Lower leg skin (tissue), 4 donors: ENCODE results near the gene MBNL2. TPM values are rescaled to one million over a fixed set of nuclear protein-coding genes. Genes with fewer than 3 reads are reported as not detected.

Experiments used
- DNase-seq, 2 donors: peaks; one replicate each; pipeline ENCODE4 v3.0.0-alpha.2; 2019; ENCODE audit warnings: low spot score in 2 of 2
- H3K4me3 ChIP-seq: fragments of 200-600 bp; sonication (generic); 2 replicates; pipeline ENCODE4 v1.5.1; 2017; ENCODE audit warnings: mild to moderate bottlenecking, low read depth; ENCODE audit not compliant: poor library complexity, severe bottlenecking
- POLR2A ChIP-seq, 2 donors: fragments of 450-650 bp; IDR thresholded peaks; one replicate each; pipeline ENCODE4 v1.6.1; 2016 to 2017; ENCODE audit warnings: antibody characterized with exemption in 2 of 2, mild to moderate bottlenecking in 1 of 2, moderate library complexity in 1 of 2
- WGBS, 2 donors: methylation state at CpG; one replicate each; pipeline ENCODE4 v1.1.5; 2018; 5-methylcytosine and 5-hydroxymethylcytosine counted together
- intact Hi-C: fragments of 100-400 bp; cut with DNase I; formaldehyde crosslinking; loops from one replicate; pipeline ENCODE4 v1.15.0; 2023; ENCODE audit warnings: low total_unique reads
- total RNA-seq, 4 donors: library from RNA; depleted of rRNA; stranded (reverse); fragments of >200 nt; gene quantifications; one replicate each; pipeline ENCODE4 v1.1.0, GENCODE V29; 2016
- TF ChIP-seq, protein P1 (sequence below), 3 donors: fragments of 450-650 bp; IDR thresholded peaks; one replicate each; pipeline ENCODE4 v1.5.1; 2016; ENCODE audit warnings: antibody characterized with exemption in 3 of 3, mild to moderate bottlenecking in 3 of 3, moderate library complexity in 2 of 3

MBNL2 gene
- total RNA-seq, 4 donors from 2014 or later, result 37.6 to 59.5 (median 45.4) TPM

DNA sequence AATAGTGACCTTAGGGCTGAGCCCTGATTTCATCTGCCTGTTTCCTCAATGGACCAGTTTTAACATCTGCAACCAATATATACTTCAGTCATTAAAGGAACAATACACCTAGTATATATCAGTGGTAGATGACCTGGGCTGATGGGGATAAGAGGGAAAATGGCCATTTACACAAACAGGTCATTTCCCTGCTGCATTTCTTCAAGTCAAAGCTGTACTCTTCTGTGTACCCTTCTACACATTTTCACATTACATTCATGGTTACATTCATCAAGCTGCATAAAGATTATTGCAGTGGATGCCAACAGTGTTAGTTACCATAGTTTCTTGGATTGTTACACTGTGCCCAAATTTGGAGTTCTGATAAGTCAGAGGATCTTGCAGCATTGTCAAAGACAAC lies 130.7 kb downstream of the MBNL2 start:
- no peak for DNase-seq
- intact Hi-C loops, result no loop called here

DNA sequence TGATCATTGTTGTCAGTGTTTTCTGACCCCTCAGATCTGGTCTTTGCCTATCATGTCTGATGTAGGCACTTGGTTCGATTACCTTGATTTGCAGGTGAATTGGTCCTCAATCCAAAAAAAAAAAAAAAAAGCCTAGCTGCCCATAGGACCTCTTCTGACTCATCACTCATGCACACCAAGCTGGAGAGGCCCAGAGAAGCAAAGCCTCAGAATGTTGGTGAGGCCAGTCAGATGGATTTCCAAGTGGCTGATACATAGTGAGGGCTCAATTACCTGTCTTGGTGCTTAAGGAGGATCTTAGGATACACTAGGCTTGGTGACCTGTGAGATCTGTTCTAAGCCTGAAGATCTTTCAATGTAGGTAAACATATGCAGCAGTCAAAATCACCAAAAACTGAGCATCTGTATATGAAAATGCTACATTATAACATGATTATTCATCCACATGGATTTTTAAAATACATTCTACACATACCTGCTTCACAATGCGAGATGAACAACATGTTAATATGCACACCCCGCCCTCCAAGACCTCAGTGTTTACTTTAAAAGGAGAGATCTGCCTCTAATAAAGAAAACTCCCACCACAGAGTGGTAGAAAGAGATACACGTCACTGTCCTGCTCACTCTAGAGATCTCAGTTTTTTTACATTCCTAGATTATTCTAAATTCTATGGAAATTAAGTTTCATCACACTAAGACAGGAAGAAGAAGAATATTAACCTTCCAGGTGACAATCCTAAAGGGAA lies 132.0 kb downstream of the MBNL2 start:
- DNase-seq, result no peak
- 92% methylated on average over 4 of the region's 4 CpGs for WGBS, 2 donors
- H3K4me3 ChIP-seq, result no peak overlapping the region
- intact Hi-C loops, result no loop called here
- TF ChIP-seq, protein P1, sequence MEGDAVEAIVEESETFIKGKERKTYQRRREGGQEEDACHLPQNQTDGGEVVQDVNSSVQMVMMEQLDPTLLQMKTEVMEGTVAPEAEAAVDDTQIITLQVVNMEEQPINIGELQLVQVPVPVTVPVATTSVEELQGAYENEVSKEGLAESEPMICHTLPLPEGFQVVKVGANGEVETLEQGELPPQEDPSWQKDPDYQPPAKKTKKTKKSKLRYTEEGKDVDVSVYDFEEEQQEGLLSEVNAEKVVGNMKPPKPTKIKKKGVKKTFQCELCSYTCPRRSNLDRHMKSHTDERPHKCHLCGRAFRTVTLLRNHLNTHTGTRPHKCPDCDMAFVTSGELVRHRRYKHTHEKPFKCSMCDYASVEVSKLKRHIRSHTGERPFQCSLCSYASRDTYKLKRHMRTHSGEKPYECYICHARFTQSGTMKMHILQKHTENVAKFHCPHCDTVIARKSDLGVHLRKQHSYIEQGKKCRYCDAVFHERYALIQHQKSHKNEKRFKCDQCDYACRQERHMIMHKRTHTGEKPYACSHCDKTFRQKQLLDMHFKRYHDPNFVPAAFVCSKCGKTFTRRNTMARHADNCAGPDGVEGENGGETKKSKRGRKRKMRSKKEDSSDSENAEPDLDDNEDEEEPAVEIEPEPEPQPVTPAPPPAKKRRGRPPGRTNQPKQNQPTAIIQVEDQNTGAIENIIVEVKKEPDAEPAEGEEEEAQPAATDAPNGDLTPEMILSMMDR (IDR thresholded peaks at IDR 0.05), result no peak
- TF ChIP-seq POLR2A (IDR thresholded peaks at IDR 0.05), result no peak

More for the DNA sequence above, 130.7 kb downstream of the MBNL2 start:
- no peak overlapping the region for H3K4me3 ChIP-seq
- TF ChIP-seq, protein P1 (IDR thresholded peaks at IDR 0.05), result no peak
- no peak for TF ChIP-seq POLR2A (IDR thresholded peaks at IDR 0.05)

DNA sequence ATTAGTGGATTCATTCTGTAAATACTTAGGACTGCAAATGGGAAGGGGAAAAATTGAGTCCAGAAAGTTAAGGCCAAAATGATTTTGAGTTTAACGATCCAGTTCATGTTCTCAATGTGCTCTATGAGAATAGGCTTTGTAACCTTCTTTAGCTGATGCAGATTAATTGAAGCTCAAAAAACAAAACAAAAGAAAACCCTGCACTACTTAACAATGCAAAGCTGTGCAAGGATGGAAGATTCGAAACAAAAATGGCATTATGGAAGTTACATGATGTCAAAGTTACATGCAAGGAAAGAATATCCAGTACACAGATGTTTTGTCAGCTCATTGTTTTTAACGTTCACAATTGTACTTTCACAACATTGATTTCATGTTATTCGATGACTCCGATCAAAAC lies 132.7 kb downstream of the MBNL2 start:
- intact Hi-C loops, result no loop called here
- WGBS, 2 donors, result 88 to 93% methylated on average over 5 of the region's 5 CpGs
- no peak for DNase-seq

DNA sequence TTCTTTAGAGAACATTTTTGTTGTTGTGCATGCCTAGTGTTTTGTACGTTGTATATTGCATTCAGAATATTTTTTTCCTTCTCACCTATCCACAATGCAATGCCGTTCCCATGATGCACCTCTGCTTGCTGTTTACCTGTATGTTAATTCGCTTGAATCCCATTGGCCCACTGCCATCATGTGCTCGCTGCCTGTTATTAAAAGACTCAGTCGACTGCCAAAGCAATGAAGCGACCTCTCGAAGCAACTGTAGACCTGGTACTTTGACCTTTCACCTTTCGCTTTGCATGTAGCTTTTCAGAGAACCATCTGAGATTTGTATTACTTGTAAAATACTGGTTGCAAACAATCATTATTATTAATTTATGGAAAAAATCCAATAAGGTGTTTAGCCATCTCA lies 134.5 kb downstream of the MBNL2 start:
- no peak overlapping the region for H3K4me3 ChIP-seq
- intact Hi-C loops, result no loop called here
- TF ChIP-seq, protein P1 (IDR thresholded peaks at IDR 0.05), result no peak
- no peak for TF ChIP-seq POLR2A (IDR thresholded peaks at IDR 0.05)
- 94% methylated on average over 8 of the region's 8 CpGs for WGBS, 2 donors
- no peak for DNase-seq

More for the DNA sequence above, 132.7 kb downstream of the MBNL2 start:
- TF ChIP-seq, protein P1 (IDR thresholded peaks at IDR 0.05), result no peak
- no peak for TF ChIP-seq POLR2A (IDR thresholded peaks at IDR 0.05)
- no peak overlapping the region for H3K4me3 ChIP-seq

DNA sequence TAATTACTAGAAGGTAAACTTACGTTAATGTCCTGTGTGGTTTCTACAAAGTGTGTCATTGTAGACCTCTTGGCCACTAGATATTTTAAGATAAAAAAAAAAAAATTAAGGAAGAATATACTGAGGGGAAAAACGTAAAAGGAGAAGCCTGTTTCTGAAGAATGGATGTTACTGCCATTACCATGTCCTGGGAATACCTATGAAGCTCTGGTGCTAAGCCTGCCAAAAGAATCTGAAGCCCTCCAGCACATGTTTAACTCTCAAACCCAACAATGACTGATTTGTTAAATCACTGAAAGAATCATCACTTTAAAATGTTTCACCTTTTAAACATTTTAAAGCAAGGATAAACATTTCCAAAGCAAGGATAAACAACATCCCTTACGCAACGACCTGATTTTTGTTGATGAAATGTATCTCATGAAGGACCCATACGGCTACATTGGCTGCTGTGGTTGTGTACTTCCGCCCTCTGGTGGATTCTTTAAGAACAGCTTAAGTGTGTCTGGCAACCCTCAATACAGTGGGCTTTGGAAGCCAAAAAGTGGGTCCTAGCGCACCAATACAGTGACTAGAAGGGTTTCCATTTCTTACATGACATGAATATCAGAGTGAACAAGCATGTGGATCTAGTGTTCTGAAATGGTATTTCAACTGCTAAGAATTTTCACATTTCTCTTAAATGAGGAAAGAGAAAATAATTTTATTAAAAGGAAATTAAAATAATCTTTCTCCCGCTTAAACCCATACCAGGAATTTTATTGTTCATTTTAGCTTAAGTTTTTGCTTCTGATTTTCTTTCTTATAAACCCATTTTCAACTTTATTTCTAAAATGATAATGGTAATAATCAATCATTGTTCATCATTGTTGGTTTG lies 137.3 kb downstream of the MBNL2 start:
- no peak for TF ChIP-seq POLR2A (IDR thresholded peaks at IDR 0.05)
- TF ChIP-seq, protein P1 (IDR thresholded peaks at IDR 0.05), result peak in 1 of 3 donors; percentile 52
- H3K4me3 ChIP-seq, result no peak overlapping the region
- WGBS, 2 donors, result 36 to 37% methylated on average over 8 of the region's 8 CpGs
- intact Hi-C loops, result no loop called here
- DNase-seq, result peak in 1 of 2 donors; percentile 71
